ENCODE results near the gene ADM5.
A peak's percentile ranks its signal among the peaks of the same experiment; 100 is the strongest.

The ADM5 gene, protein sequence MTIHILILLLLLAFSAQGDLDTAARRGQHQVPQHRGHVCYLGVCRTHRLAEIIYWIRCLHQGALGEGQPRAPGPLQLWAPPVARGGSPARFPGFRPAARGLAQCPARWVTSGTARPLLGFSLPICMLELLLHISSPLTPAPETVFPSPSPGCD

DNA sequence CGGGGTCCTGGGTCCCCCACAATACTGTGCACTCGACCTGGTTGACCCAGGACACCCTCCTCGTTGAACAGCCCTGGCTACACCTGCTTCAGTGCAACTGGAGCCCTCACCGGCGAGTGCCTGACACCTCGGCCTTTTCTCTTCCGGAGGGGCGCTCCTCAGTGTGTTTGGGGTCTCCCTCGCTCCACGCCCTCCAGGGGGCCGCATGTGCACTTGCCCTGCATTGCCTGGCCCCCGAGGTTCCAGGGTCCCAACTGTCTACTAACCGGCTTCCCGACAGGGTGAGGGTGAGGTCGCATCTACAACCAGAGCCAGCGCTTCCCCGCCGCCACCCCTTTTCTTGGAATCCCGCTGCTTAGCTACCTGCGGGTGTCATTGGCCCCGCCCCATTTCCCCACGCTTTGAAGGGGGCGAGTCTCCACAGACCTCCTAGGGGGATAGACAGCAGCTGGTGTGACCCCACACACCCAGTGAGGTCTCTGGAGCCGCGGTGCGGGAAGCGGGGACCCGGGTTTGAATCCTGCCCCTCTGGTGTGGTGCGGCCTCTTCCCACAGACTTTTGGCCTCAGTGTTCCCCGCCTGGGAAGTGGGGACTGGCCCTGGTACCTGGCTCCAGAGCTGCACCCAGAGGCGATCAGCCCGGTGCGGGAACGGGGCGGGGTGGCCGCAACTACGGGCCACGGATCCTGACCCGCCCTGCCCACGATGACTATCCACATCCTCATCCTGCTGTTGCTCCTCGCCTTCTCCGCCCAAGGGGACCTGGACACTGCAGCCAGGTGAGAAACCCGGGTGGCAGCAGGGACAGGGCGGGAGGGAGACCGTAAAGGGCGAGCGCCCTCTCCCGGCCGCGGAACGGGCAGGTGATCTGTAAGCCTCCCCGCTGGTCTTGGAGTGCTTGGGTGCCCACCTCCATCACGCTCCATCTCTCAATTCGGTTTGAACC, at the start of gene ADM5:
Gene ADM5, plus strand, starts transcription at position 462 of the 946 bp plus-strand sequence. Its CDS starts 244 bp downstream, at position 706.
- no peak for DNase-seq (ENCODE audit: extremely low read depth, insufficient read length)
- TF ChIP-seq, protein P1, sequence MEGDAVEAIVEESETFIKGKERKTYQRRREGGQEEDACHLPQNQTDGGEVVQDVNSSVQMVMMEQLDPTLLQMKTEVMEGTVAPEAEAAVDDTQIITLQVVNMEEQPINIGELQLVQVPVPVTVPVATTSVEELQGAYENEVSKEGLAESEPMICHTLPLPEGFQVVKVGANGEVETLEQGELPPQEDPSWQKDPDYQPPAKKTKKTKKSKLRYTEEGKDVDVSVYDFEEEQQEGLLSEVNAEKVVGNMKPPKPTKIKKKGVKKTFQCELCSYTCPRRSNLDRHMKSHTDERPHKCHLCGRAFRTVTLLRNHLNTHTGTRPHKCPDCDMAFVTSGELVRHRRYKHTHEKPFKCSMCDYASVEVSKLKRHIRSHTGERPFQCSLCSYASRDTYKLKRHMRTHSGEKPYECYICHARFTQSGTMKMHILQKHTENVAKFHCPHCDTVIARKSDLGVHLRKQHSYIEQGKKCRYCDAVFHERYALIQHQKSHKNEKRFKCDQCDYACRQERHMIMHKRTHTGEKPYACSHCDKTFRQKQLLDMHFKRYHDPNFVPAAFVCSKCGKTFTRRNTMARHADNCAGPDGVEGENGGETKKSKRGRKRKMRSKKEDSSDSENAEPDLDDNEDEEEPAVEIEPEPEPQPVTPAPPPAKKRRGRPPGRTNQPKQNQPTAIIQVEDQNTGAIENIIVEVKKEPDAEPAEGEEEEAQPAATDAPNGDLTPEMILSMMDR (IDR thresholded peaks at IDR 0.05; ENCODE audit: insufficient read depth, low read length, poor library complexity, severe bottlenecking): peak; percentile 38
- H3K4me3 ChIP-seq (replicated peaks; ENCODE audit: low read depth, low read length): no peak within 1 kb of the TSS
- H3K27me3 ChIP-seq (replicated peaks; ENCODE audit: control insufficient read depth, insufficient read depth, low read length): no peaks in the 10 kb centered on the region
- peaks cover 25% of the 10 kb centered on the region for H3K36me3 ChIP-seq (ENCODE audit: control insufficient read depth, insufficient read depth, low read length)

DNA sequence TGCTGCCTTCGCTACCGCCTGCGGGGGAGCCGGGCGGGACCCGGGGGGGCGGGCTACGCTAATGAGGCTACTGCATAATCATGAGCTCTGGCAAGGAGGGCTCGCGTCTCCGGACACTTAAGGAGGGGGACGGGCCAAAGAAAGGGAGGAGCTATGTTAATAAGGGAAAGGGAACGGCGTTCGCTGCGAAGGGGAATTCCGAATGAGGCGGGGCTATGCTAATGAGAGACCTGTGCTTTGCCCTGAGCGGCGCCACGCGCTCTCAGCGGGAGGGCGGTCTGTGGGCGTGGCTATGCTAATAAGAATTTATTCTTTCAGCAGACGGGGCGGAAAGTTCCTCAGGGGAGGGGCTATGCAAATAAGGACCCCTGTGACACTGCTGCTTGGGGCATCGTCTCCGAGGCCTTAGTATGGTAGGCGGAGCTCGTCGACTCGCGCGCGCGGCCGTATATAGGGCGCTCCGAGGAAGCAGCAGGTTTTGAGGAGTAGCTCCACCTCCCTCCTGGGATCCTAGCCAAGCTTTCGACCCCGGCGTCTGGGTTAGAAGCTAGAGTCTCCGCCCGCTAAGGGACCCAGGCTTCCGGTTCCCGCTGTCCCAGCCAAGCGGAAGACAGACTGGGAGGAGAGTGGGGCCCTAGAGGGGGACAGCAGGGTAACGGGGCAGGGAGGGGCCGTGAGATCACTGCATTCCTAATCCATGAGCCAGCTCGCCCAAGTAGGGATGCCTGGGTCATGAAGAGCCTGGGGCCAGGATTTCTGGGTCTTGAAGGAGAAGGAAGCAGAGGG, 49.1 kb upstream of the ADM5 start, which contains the start of gene RRAS:
Gene RRAS, minus strand, starts transcription at position 31 of the 786 bp plus-strand sequence. CDS start 45 bp downstream, outside the sequence.
- Histone ChIP-seq H3K4me3 (replicated peaks; ENCODE audit: low read depth, low read length) (peak within 1 kb of the TSS; percentile 82), H3K27me3 (replicated peaks; ENCODE audit: control insufficient read depth, insufficient read depth, low read length) (no peaks in the 10 kb centered on the region), H3K36me3 (ENCODE audit: control insufficient read depth, insufficient read depth, low read length) (peaks cover 3% of the 10 kb centered on the region)
- TF ChIP-seq, protein P1 (IDR thresholded peaks at IDR 0.05; ENCODE audit: insufficient read depth, low read length, poor library complexity, severe bottlenecking): no peak
- DNase-seq (ENCODE audit: extremely low read depth, insufficient read length): peak; percentile 99

DNA sequence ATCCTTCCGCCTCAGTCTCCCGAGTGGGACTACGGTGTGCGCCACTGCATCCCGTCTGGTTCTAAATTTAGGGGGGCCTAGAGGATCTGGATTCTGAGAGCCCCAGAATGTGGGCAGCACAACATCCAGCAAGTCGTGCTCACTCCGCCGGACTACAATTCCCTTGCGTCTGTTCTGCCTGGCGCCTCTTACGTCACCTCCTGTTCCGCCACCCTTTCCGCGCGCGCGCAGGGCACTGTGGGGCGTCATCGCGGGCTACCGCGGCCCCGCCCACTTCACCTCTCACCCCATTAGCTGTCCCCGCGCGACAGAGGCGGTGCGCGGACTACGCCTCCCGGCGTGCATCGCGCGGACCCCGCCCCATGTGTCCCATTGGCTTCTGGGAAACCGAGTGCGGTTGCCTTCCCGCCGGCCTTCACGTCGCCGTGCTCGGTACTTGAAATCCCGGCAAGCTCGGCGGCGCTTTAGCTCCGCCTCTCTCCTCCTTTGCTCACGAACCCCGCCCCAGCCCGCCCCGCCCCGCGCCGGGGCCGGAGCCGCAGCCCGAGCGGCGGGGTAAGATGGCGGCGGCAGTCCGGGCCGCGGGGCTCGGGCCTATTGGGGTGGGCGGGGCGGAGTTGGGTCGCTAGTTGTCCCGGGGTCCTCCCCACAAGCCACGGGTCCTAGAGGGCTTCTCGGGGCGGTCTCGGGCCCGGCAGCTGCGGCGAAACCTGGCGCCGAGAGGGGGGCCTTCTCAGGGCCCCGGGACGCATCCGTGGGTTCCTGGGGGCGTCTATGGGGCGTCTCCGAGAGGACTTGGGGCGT, 47.5 kb upstream of the ADM5 start, which contains the start of gene SCAF1:
Gene SCAF1, plus strand, starts transcription at position 522 of the 804 bp plus-strand sequence. CDS start 2,818 bp downstream, outside the sequence.
- H3K36me3 ChIP-seq (ENCODE audit: control insufficient read depth, insufficient read depth, low read length): peaks cover 10% of the 10 kb centered on the region
- peak; percentile 100 for DNase-seq (ENCODE audit: extremely low read depth, insufficient read length)
- TF ChIP-seq, protein P1 (IDR thresholded peaks at IDR 0.05; ENCODE audit: insufficient read depth, low read length, poor library complexity, severe bottlenecking): no peak
- peak within 1 kb of the TSS; percentile 82 for H3K4me3 ChIP-seq (replicated peaks; ENCODE audit: low read depth, low read length)
- H3K27me3 ChIP-seq (replicated peaks; ENCODE audit: control insufficient read depth, insufficient read depth, low read length): no peaks in the 10 kb centered on the region

DNA sequence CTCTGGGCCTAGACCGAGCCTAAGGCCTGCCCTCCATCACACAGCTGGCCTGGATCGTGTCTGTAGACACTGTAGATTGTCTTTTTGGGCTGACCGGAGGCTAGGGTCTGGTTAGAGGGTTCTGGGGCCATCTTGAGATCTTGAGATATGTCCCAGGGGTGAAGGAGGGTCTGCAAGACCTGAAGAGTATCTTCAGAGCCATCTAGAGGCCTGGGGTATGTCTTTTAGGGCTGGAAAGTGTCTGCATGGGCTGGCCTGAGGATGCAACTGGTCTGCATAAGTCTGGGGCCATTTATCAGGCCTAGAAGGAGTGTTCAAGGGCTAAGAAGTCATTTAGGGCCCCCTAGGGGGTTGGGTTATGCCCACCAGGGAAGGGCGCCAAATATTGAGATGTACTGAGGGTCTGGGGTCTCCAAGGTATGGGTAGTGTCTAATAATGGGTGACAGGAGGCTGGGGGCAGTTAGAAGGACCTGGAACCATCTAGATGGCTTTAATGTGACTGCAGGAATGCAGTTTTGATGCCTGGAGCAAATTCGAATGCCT, 46.8 kb upstream of the ADM5 start:
- Histone ChIP-seq H3K27me3 (replicated peaks; ENCODE audit: control insufficient read depth, insufficient read depth, low read length) (no peaks in the 10 kb centered on the region), H3K36me3 (ENCODE audit: control insufficient read depth, insufficient read depth, low read length) (peaks cover 13% of the 10 kb centered on the region), H3K4me3 (replicated peaks; ENCODE audit: low read depth, low read length) (peak overlapping the region; percentile 82)
- DNase-seq (ENCODE audit: extremely low read depth, insufficient read length): no peak
- TF ChIP-seq, protein P1 (IDR thresholded peaks at IDR 0.05; ENCODE audit: insufficient read depth, low read length, poor library complexity, severe bottlenecking): no peak
